ENCODE data around the gene STAT6.
A peak's percentile ranks its signal among the peaks of the same experiment; 100 is the strongest.

Gene STAT6

GRCh38 chr12:57159311-57159710 is 48.1 kb upstream of the STAT6 start:
- Histone ChIP-seq H4K91ac (ENCODE audit: low read length) (no peak overlapping the region), H2BK120ac (ENCODE audit: low read depth, low read length) (no peak overlapping the region), H2BK15ac (ENCODE audit: low read depth, poor library complexity, severe bottlenecking) (no peak overlapping the region), H3K79me1 (replicated peaks; ENCODE audit: low read length, poor library complexity, severe bottlenecking) (peaks cover 37% of the 10 kb centered on the region), H2AFZ (ENCODE audit: low read depth, low read length) (no peak overlapping the region), H3K18ac (ENCODE audit: low read depth in 1 of 2, low read length in 2 of 2) (no peak overlapping the region), H3K27ac (ENCODE audit: low read length, poor library complexity, severe bottlenecking) (no peak overlapping the region), H3K4me3 (ENCODE audit: insufficient read depth in 1 of 2, low read depth in 1 of 2, low read length in 2 of 2) (no peak overlapping the region), H3K9me3 (ENCODE audit: control insufficient read depth, low read length) (no peaks in the 10 kb centered on the region), H2AK5ac (ENCODE audit: low read length, severe bottlenecking) (no peak overlapping the region), H3K36me3 (ENCODE audit: control insufficient read depth in 1 of 2, insufficient read depth in 2 of 2, low read depth in 1 of 2, low read length in 2 of 2) (peaks cover 90 to 100% of the 10 kb centered on the region in 2 experiments), H3K27me3 (ENCODE audit: control insufficient read depth in 1 of 2, insufficient read depth in 1 of 2, low read length in 2 of 2) (no peaks in the 10 kb centered on the region), H3K4ac (ENCODE audit: low read depth in 1 of 2, low read length in 2 of 2) (no peak overlapping the region), H2BK5ac (ENCODE audit: low read depth, low read length, poor library complexity, severe bottlenecking) (no peak overlapping the region), H2BK12ac (ENCODE audit: low read length in 2 of 2) (no peak overlapping the region), H3K4me2 (ENCODE audit: low read length, poor library complexity, severe bottlenecking) (no peak overlapping the region), H3K23ac (ENCODE audit: low read length in 2 of 2) (no peak overlapping the region), H4K8ac (ENCODE audit: low read length) (no peak overlapping the region), H3K4me1 (ENCODE audit: control insufficient read depth, insufficient read depth, low read depth, low read length) (no peaks in the 10 kb centered on the region), H3K9ac (ENCODE audit: low read length) (peak overlapping the region; percentile 70), H3K14ac (ENCODE audit: low read length in 2 of 2) (no peak overlapping the region)
- DNase-seq = no peak
- WGBS = 97% methylated on average over 4 of the region's 4 CpGs

GRCh38 chr12:57158665-57159064 is 47.5 kb upstream of the STAT6 start:
- no peak overlapping the region for H3K4me2 ChIP-seq (ENCODE audit: low read length, poor library complexity, severe bottlenecking)
- WGBS = 98% methylated on average over 4 of the region's 4 CpGs
- no peak overlapping the region for H3K4me3 ChIP-seq (ENCODE audit: insufficient read depth in 1 of 2, low read depth in 1 of 2, low read length in 2 of 2)
- no peaks in the 10 kb centered on the region for H3K9me3 ChIP-seq (ENCODE audit: control insufficient read depth, low read length)
- H2BK12ac ChIP-seq (ENCODE audit: low read length in 2 of 2) = no peak overlapping the region
- H3K79me1 ChIP-seq (replicated peaks; ENCODE audit: low read length, poor library complexity, severe bottlenecking) = peaks cover 42% of the 10 kb centered on the region
- no peak overlapping the region for H2BK120ac ChIP-seq (ENCODE audit: low read depth, low read length)
- H3K27me3 ChIP-seq (ENCODE audit: control insufficient read depth in 1 of 2, insufficient read depth in 1 of 2, low read length in 2 of 2) = no peaks in the 10 kb centered on the region
- no peak overlapping the region for H3K23ac ChIP-seq (ENCODE audit: low read length in 2 of 2)
- H3K18ac ChIP-seq (ENCODE audit: low read depth in 1 of 2, low read length in 2 of 2) = no peak overlapping the region
- no peak for DNase-seq
- no peak overlapping the region for H4K8ac ChIP-seq (ENCODE audit: low read length)
- peaks cover 92 to 100% of the 10 kb centered on the region in 2 experiments for H3K36me3 ChIP-seq (ENCODE audit: control insufficient read depth in 1 of 2, insufficient read depth in 2 of 2, low read depth in 1 of 2, low read length in 2 of 2)
- no peak overlapping the region for H2AK5ac ChIP-seq (ENCODE audit: low read length, severe bottlenecking)
- H2BK15ac ChIP-seq (ENCODE audit: low read depth, poor library complexity, severe bottlenecking) = no peak overlapping the region
- H3K27ac ChIP-seq (ENCODE audit: low read length, poor library complexity, severe bottlenecking) = no peak overlapping the region
- H3K14ac ChIP-seq (ENCODE audit: low read length in 2 of 2) = no peak overlapping the region
- H4K91ac ChIP-seq (ENCODE audit: low read length) = no peak overlapping the region
- no peaks in the 10 kb centered on the region for H3K4me1 ChIP-seq (ENCODE audit: control insufficient read depth, insufficient read depth, low read depth, low read length)
- no peak overlapping the region for H2AFZ ChIP-seq (ENCODE audit: low read depth, low read length)
- no peak overlapping the region for H3K4ac ChIP-seq (ENCODE audit: low read depth in 1 of 2, low read length in 2 of 2)
- H3K9ac ChIP-seq (ENCODE audit: low read length) = peak overlapping the region; percentile 70
- H2BK5ac ChIP-seq (ENCODE audit: low read depth, low read length, poor library complexity, severe bottlenecking) = no peak overlapping the region

GRCh38 chr12:57158186-57158585 is 47.0 kb upstream of the STAT6 start:
- no peak overlapping the region for H4K91ac ChIP-seq (ENCODE audit: low read length)
- no peak for DNase-seq
- H2BK120ac ChIP-seq (ENCODE audit: low read depth, low read length) = no peak overlapping the region
- no peak overlapping the region for H2BK12ac ChIP-seq (ENCODE audit: low read length in 2 of 2)
- H3K79me1 ChIP-seq (replicated peaks; ENCODE audit: low read length, poor library complexity, severe bottlenecking) = peaks cover 45% of the 10 kb centered on the region
- WGBS = 98% methylated on average over 16 of the region's 16 CpGs
- H2BK15ac ChIP-seq (ENCODE audit: low read depth, poor library complexity, severe bottlenecking) = no peak overlapping the region
- no peak overlapping the region for H3K4me2 ChIP-seq (ENCODE audit: low read length, poor library complexity, severe bottlenecking)
- H3K18ac ChIP-seq (ENCODE audit: low read depth in 1 of 2, low read length in 2 of 2) = no peak overlapping the region
- H3K9me3 ChIP-seq (ENCODE audit: control insufficient read depth, low read length) = no peaks in the 10 kb centered on the region
- no peak overlapping the region for H2BK5ac ChIP-seq (ENCODE audit: low read depth, low read length, poor library complexity, severe bottlenecking)
- H3K27me3 ChIP-seq (ENCODE audit: control insufficient read depth in 1 of 2, insufficient read depth in 1 of 2, low read length in 2 of 2) = no peaks in the 10 kb centered on the region
- H4K8ac ChIP-seq (ENCODE audit: low read length) = no peak overlapping the region
- no peak overlapping the region for H2AK5ac ChIP-seq (ENCODE audit: low read length, severe bottlenecking)
- no peak overlapping the region for H3K27ac ChIP-seq (ENCODE audit: low read length, poor library complexity, severe bottlenecking)
- no peak overlapping the region for H3K23ac ChIP-seq (ENCODE audit: low read length in 2 of 2)
- H3K14ac ChIP-seq (ENCODE audit: low read length in 2 of 2) = no peak overlapping the region
- peak overlapping the region; percentile 70 for H3K9ac ChIP-seq (ENCODE audit: low read length)
- no peak overlapping the region for H3K4ac ChIP-seq (ENCODE audit: low read depth in 1 of 2, low read length in 2 of 2)
- H3K4me1 ChIP-seq (ENCODE audit: control insufficient read depth, insufficient read depth, low read depth, low read length) = peaks cover 3% of the 10 kb centered on the region
- no peak overlapping the region for H2AFZ ChIP-seq (ENCODE audit: low read depth, low read length)
- no peak overlapping the region for H3K4me3 ChIP-seq (ENCODE audit: insufficient read depth in 1 of 2, low read depth in 1 of 2, low read length in 2 of 2)
- peaks cover 95 to 100% of the 10 kb centered on the region in 2 experiments for H3K36me3 ChIP-seq (ENCODE audit: control insufficient read depth in 1 of 2, insufficient read depth in 2 of 2, low read depth in 1 of 2, low read length in 2 of 2)

GRCh38 chr12:57157588-57158173 is 46.5 kb upstream of the STAT6 start:
- Histone ChIP-seq H3K79me1 (replicated peaks; ENCODE audit: low read length, poor library complexity, severe bottlenecking) (peaks cover 44% of the 10 kb centered on the region), H3K4me3 (ENCODE audit: insufficient read depth in 1 of 2, low read depth in 1 of 2, low read length in 2 of 2) (no peak overlapping the region)

More at GRCh38 chr12:57157588-57158173, 46.5 kb upstream of the STAT6 start:
- Histone ChIP-seq H3K9me3 (ENCODE audit: control insufficient read depth, low read length) (no peaks in the 10 kb centered on the region), H2BK120ac (ENCODE audit: low read depth, low read length) (no peak overlapping the region), H3K23ac (ENCODE audit: low read length in 2 of 2) (no peak overlapping the region), H2AFZ (ENCODE audit: low read depth, low read length) (no peak overlapping the region), H3K27ac (ENCODE audit: low read length, poor library complexity, severe bottlenecking) (no peak overlapping the region), H4K8ac (ENCODE audit: low read length) (no peak overlapping the region), H2BK5ac (ENCODE audit: low read depth, low read length, poor library complexity, severe bottlenecking) (no peak overlapping the region), H3K4ac (ENCODE audit: low read depth in 1 of 2, low read length in 2 of 2) (no peak overlapping the region), H3K14ac (ENCODE audit: low read length in 2 of 2) (no peak overlapping the region), H3K27me3 (ENCODE audit: control insufficient read depth in 1 of 2, insufficient read depth in 1 of 2, low read length in 2 of 2) (no peaks in the 10 kb centered on the region), H3K18ac (ENCODE audit: low read depth in 1 of 2, low read length in 2 of 2) (no peak overlapping the region), H4K91ac (ENCODE audit: low read length) (no peak overlapping the region), H3K9ac (ENCODE audit: low read length) (peak overlapping the region; percentile 70), H2AK5ac (ENCODE audit: low read length, severe bottlenecking) (no peak overlapping the region), H2BK12ac (ENCODE audit: low read length in 2 of 2) (no peak overlapping the region), H2BK15ac (ENCODE audit: low read depth, poor library complexity, severe bottlenecking) (no peak overlapping the region), H3K4me2 (ENCODE audit: low read length, poor library complexity, severe bottlenecking) (no peak overlapping the region), H3K4me1 (ENCODE audit: control insufficient read depth, insufficient read depth, low read depth, low read length) (peaks cover 8% of the 10 kb centered on the region), H3K36me3 (ENCODE audit: control insufficient read depth in 1 of 2, insufficient read depth in 2 of 2, low read depth in 1 of 2, low read length in 2 of 2) (peaks cover 93 to 99% of the 10 kb centered on the region in 2 experiments)
- no peak for DNase-seq
- 96% methylated on average over 4 of the region's 5 CpGs for WGBS

Data from mesenchymal stem cell (in vitro differentiated cells and primary cell).